Activated CD4-positive, alpha-beta T cell treated with anti-CD3 and anti-CD28 coated beads, Interleukin-2, Interleukin-6, amounts not matched to agents 100 ng/mL and 50 ng/mL, durations not matched to agents 16 hours and 8 hours (primary cell): ENCODE measurements around the gene GCK.

Experiments
- DNase-seq: peaks from one replicate; pipeline ENCODE4 v3.0.0-alpha.2; 2020

GCK gene

DNA sequence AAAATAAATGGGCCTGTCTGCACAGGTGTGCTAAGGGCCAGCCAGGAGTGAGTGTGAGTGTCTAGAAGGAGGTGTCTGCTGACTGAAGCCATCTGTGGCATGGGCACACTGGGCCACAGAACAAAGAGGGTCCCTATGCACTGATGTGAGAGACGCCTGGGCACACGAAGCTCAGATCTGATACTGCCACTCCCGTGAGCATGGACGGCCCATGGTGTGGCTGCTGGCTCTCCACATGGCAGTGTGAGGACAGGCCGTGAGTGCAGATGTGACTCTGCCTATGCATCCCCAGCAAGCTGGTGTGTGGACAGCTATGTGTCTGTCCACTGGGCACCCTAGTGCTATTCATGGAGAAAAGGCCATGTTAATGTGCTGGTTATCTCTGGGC lies 35.3 kb downstream of the GCK start:
- no peak for DNase-seq

DNA sequence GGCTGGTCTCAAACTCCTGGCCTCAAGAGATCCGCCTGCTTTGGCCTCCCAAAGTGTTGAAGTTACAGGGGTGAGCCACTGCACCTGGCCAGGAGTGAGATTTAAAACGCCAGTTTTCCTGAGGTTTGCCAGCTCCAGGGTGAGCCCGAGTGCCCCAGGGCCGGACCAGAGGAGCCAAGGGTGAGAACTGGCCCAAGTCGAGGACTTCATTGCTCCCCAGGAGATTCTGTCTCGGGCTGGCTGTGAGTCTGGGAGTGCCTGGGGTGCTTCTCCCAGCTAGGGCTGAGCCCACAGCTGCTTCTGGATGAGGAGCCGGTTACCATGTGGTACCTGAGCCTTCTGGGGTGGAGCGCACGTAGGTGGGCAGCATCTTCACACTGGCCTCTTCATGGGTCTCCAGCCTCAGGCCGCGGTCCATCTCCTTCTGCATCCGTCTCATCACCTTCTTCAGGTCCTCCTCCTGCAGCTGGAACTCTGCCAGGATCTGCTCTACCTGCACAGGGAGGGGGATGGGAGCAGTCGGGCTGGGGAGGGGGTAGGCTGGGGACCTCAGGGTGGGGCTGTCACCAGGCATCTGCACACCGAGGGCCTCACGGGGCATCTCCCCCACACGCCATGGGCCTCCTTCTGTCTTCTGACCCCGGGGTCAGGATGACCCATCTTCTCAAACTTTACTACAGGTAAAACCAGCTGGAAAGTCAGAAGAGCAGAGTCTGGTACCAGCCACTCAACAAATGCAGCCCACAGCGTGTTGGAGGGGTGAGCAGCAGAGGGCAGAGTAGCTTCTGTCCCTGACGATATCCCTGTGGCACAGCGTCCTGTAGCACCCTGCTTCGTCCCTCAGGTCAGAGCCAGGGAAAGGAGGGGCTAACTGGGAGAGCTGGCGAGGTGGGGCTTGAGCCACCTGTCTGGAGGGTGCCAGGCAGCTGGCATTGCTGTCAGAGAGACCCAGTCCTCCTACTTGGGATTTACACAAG lies 36.0 kb downstream of the GCK start:
- no peak for DNase-seq

DNA sequence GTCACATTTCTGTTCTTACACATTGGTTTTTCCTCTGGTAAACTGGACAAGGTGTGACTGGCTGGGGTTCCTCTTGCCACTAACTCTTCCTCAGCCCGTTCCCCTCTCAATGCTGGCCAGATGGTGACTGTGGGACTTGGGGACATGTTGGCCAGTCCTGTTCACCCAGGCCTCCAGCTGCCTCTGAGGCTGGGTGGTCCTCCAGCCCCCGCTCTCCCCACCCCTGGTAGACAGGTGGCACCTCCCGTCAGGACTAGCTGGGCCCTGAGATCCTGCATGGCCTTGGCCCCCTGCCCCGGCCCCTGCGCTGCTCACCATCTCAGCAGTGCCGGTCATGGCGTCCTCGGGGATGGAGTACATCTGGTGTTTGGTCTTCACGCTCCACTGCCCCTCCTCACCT lies 37.3 kb downstream of the GCK start:
- DNase-seq, result no peak

DNA sequence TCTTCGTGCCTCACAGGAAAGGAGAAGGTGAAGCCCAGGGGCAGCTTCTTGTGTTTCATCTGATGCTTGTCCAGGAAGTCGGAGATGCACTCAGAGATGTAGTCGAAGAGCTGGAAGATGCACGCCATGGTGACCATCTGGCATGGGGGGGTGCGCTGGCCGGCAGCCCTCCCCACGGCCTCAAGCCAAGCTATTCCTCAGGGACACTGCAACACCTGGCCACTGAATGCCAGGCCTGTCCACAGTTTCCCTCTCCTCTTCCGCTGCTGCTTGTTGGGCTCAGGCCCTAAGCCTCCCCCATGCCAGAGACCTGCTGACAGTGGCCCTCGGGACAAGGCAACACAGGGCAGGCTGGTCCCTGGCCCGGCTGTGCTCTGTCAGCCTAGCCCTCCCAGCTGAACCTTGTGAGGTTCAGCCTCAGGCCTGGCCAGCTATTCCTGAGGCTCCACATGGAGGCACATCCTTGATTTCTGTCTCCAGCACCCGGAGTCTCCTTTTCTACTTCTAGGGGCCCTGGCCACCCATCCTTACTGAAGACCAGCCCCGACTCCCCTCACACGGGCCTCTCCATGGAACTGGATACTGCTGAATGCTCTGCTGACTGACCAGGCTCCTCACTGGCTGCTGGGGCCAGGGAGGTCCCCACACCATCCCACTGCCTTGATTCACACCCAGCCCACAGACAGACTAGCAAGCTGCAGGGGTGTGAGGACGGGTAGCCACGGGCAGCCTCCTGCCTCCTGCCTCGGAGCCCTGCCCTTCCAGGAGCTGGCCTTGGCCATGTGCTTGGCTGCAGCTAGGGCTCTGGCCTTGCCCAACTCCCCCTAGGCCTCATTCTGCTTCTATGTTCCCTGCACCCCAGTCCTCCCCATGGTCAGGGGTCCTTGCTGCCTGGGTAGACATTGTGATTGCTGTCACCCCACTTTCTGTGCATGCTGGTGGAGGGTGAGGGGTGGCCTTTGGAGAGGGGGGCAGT lies 38.0 kb downstream of the GCK start:
- DNase-seq, result no peak

DNA sequence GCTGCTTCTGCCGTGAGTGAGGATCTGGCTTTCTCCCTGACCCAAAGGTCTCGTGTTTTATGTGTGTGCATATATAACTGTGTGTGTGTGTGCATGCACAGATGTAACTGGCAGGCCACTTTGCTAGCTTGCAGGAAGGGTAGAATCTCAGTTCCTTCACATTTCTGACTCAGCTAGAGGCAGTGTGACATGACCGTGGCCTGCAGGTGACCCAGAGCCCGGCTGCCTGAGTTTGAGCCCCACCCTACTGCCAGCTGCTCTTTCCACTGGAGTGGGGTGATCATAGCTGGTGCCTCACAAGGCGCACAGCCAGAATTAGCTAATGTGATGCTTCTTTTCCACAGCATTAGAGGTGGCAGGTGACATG lies 38.8 kb downstream of the GCK start:
- no peak for DNase-seq

DNA sequence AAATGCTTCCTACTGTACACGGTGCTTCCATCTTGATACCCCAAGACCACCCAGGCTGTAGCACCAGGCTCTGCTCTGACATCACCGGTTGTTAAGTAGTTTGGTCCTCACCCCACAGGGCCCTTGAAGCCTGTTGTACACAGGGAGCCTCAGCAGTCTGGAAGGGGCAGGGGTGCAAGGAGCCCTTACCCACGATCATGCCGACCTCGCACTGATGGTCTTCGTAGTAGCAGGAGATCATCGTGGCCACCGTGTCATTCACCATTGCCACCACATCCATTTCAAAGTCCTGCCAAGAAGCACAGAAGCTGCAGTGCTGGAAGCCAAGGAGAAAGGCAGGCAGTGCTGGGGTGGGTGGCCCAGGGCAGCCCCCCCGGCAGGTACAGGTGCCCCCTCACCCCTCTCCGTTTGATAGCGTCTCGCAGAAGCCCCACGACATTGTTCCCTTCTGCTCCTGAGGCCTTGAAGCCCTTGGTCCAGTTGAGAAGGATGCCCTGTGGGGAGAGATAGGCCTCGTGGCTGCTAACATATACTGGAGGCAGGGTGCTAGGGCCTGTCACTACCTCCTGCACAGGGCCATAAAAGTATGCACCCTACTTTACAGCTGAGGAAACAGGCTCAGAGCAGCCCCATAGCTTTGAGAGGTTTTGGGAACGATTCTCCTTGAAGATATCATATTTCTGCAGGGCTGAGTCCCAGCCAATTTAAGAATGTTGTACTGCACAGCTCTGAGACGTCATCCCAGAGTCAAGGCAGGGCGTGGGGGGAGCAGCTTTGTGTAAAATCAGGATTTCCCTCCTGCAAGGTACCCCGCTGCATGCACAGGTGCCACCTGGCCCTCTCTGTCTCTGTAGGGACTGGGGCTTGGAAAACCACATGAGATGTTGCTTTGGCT lies 39.4 kb downstream of the GCK start:
- DNase-seq, result no peak

DNA sequence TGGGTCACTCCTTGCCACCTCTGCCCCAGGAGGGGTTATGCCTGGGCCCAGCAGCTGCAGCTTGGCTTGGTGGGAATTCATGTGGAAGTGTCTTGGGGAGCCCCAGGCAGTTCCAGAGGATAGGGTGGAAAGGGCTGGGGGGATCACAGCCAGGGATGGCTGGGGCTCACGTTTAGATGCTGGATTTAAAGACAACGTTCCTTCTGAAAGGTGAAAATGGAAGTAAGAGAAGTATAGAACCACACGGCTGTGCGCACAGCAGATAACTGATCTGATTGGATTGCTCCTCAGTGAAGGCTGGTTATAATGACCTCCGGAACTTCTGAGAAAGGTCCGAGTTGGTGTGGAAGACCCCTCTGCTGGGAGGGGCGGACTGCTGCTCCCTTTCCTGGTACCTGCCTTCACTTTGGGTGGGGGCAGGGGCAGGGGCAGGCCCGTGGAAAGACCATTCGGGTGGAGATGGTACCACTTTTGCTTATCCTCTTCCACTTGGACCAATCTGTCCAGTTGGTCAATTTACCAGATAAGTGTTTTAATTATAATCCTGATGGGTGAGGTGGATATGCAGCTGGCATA lies 40.2 kb downstream of the GCK start:
- no peak for DNase-seq

DNA sequence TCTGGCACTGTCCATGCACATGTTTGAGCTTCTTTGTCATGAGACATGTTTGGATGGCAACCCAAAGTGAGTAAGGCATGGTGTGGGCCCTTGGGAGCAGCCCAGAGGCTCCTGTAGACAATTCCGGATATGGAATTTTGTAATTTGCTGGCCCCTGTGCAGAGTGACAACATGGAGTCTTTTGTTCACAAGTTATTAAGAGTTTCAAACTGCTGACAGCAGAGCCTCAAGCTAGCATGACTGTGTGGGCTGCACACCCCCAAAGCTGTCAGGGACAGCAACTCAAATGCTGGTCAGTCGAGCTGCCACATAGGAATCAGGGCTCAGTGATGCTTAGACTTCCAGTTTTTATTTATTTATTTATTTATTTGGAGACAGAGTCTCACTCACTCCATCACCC lies 41.1 kb downstream of the GCK start:
- no peak for DNase-seq

DNA sequence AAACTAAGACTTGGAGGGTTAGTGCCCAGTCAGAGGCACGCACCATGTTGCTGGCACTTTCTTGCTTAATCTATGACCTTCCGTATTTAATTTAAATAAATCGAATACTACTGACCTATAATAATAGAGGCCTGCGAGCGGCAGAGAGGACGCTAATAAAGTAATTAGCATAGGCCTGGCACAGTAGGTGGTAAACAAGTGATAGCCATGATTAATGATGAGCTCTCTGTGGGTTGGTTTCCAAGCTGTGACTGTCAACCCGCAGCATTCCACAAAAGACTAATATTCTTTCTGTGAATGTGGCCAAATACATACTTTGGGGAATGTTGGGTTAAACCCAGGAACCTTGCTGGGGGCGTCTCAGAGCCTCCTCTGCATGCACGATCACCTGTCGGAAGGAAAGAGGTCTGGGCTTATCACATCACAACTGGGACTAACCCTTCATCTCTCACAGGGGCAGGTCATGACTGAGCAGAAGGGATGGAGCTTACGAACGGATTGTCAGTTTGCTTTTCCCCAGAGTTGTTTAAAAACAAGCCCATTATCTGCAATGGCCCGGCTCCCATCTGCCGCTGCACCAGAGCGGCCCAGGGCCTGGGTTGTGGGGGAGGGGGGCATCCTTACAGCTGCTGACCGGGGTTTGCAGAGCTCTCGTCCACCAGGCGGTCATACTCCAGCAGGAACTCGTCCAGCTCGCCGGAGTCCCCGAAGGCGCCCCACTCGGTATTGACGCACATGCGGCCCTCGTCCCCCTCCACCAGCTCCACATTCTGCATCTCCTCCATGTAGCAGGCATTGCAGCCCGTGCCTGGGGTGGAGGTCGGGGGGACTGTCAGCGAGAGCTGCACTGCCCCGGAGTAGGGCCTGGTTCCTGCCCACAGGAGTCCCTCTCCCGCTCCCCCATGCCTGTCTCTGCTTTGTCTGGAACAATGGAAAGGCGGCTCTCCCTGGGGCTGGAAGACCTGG lies 41.9 kb downstream of the GCK start:
- no peak for DNase-seq

DNA sequence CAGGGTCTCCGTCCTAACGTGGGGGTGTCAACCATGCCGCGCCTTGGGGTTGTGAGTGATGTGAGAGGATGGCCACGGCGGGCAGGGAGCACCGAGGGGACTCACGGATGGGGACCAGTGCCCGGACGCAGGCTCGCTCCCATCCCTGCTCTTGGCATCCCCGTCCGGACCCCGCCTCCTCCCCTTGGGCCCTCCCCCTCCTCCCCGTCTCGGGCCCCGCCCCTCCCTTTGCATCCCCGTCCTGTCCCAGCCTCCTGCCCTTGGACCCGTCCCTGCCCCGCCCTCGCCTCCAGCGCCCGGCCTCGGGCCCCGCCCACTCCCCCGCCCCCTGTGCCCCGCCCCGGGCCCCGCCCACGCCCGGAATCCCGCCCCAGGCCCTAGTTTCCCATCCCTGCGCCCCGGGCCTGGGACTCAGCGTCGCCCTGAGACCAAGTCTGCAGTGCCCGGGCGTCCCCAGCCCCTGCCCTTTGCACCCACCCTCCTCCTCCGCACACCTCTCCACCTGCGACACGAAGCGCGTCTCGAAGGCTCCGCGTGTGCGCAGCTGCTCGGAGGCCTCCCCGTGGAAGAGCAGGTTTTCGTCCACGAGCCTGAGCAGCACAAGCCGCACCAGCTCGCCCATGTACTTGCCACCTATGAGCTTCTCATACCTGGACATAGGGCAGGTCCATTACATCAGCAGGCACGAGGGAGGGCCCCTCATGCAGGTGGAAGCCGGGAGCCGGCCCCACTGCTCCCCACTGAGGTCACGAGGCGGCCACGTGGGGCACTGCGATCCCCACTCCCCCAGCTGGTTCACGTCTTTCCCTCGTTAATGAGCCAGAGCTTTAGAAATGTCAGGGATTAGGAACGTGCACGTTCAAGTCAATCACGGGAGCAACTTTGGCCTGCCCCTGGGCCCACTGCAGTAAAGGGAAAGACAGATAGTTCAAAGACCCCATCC lies 43.0 kb downstream of the GCK start:
- peak; percentile 79 for DNase-seq

DNA sequence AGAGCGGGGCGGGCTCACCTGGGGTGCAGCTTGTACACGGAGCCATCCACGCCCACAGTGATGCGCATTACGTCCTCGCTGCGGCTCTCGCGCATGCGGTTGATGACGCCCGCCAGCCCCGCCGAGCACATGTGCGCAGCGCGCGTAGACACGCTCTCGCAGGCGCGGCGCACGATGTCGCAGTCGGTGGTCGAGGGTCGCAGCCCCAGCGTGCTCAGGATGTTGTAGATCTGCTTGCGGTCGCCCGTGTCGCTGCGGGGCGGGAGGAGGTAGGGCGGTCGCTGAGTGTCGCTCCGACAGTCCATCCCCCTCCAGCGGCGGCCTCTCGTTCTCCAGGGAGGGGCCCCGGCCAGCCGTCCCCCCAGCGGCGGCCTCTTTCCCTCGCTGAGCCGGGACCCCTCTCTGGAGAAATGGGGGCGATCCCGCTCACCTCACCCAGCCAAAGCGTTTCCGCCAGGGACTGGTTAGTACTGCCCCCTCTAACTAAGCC lies 43.7 kb downstream of the GCK start:
- peak; percentile 41 for DNase-seq

DNA sequence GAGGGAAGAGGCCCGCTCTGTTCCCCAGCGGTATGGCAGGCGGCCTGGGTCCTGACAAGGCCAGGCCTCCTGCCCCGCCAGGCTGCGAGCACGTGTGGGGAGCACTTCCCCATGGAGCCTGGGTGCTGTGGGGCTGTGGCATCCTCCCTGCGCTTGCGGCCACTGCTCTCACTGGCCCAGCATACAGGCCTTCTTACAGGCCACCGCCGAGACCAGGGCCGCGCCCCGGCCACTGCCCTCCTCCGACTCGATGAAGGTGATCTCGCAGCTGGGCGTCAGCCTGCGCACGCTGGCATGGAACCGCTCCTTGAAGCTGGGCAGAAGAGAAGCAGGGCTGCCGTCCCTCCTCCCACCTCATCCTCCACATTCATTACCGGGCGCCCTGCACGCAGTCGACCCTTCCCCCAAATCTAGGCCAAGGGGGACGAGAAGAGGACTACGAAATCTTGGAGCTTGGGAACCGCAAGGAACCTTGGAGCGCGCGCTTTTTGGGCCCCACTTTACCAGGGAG lies 44.2 kb downstream of the GCK start:
- DNase-seq, result no peak

DNA sequence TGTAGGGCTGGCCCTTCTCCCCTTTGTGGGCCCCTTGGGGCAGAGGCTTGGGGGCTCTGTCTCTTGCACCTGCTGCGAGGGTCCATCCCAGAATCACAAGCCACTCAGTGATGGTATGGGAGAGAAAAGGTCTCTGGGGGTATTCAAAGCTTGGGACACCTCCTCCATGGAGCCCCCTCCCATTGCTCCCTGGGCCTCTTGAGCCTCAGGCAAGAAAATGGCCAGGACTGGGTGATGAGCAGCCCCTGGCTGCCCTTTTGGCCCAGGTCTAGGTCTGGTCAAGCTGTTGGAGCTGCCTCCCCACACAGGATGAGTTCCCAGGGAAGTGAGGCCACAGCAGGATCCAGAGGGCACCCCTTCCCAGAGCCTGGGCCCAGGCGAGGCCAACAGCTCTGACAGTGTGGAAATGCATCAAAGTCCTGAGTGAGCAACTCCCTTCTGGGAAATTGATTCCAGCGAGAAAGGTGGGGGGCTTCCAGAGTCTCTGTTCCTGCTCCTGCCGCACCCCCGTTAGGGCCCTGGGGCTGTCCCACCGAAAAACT lies 44.7 kb downstream of the GCK start:
- DNase-seq, result no peak

DNA sequence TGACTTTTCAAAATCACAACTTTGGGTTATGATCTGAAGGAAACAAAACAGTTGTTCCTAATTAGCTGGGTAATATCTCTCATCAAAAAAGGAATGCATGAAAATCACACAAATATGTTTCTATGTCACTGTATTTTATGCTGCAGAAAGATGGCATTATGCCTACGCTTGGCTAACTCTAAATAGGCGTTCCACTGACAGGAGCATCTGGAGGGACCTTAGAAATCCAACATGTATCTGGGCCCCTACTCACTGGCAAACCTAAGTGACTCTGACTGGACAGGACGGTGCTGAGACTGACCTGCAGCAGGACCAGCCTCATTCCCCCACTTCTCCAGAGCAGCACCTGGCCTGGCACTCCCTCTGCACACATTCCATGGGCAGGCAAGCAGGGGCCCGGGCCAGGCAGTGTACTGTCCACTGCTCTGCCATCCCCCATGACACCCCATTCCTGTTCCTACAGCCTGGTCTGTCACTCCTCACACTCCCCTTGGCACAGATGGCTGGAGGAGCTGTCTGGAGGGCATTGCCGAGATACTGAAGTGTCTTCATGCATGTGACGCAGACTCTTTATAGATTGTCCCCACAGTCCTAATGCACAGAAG lies 45.5 kb downstream of the GCK start:
- DNase-seq, result no peak

DNA sequence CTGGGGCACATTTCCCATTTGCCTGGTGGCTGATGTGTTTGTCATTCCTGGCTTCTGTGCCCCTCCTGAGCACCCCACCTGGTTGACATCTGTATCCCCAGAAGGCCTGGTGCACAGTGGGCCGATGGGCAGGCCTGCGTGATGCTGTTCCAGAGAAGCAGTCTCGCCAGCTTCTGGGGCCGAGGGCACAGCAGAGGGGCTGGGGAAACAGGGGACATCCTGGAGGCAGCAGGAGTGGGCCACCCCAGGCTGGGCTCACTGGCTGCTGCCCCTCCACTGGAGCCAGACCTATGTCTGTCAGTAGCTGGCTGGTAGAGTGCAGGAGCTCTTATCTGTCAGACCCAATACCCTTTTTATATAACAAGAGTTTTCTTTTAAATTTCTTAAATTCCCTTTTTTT lies 47.2 kb downstream of the GCK start:
- DNase-seq, result no peak

DNA sequence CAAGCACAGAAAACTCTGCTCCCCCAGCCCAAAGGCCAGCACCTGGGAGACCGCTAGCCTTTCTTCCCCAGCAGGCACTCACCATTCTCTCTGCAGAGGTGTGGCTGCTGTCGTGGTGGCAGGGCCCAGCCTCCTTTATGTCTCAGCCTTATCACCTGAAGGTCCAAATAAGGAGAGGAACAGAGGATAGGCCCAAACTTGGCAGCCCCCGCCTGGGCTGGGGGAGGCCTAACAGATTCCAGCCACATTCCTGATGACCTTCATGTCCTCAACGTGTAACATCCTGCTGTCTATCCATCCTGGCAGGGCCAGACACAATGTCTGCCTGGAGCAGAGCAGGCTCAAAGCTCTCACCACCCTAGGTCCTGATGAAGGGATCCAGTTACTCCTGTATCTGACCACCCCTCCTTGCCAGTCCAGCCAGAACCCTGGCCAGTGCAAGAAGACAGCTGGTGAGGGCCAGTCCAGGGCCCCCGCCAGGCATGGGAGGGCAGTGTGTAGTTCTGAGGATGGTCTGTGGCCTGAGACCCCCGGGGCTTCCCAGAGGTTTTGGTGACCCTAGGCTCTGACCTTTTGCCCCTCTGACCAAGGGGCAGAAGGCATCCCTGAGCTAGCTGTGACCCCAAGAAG lies 47.9 kb downstream of the GCK start, which contains the start of gene MYL7:
TSS of gene MYL7 (minus strand) at position 112 of the 630 bp plus-strand sequence. CDS start at position 85, 27 bp downstream.
- no peak for DNase-seq

DNA sequence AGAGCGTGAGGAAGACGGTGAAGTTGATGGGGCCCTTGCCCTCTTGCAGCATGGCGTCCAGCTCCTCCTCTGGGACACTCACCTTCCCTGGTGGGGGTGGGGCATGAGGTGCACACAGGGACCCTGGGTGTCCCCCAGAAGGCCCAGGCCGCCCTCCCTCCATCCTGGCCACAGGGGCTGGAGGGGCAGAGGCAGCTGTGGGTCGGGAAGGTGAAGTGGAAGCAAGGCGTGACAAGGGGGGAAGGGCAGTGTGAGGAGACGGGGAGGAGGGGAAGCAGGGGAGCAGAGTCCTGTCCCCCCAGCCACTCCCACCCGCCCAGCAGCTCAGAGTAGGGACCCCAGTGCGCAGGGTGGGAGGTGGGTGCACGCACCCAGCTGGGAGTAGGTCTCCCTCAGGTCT lies 48.9 kb downstream of the GCK start:
- DNase-seq, result no peak
